ENCODE measurements around the gene WRAP73.
A peak's percentile ranks its signal among the peaks of the same experiment; 100 is the strongest.

Gene WRAP73

GRCh38 chr1:3679799-3680453 is 30.0 kb upstream of the WRAP73 start:
- DNase-seq (ENCODE audit: low read depth in 1 of 2, low spot score in 1 of 2) = no peak
- no peak for TF ChIP-seq JUND (IDR thresholded peaks at IDR 0.05; ENCODE audit: low read depth)
- in situ Hi-C loops (cut with HindIII; ENCODE audit: low pct_unique_long_range_greater_than_20kb, low sequenced_read_pairs) = no loop called here

GRCh38 chr1:3679098-3679555 is 29.2 kb upstream of the WRAP73 start:
- TF ChIP-seq JUND (IDR thresholded peaks at IDR 0.05; ENCODE audit: low read depth) = no peak
- no peak for DNase-seq (ENCODE audit: low read depth in 1 of 2, low spot score in 1 of 2)
- in situ Hi-C loops (cut with HindIII; ENCODE audit: low pct_unique_long_range_greater_than_20kb, low sequenced_read_pairs) = no loop called here

GRCh38 chr1:3678361-3679097 is 28.6 kb upstream of the WRAP73 start:
- in situ Hi-C loops (cut with HindIII; ENCODE audit: low pct_unique_long_range_greater_than_20kb, low sequenced_read_pairs) = no loop called here
- DNase-seq (ENCODE audit: low read depth in 1 of 2, low spot score in 1 of 2) = no peak
- no peak for TF ChIP-seq JUND (IDR thresholded peaks at IDR 0.05; ENCODE audit: low read depth)

- TF ChIP-seq JUND (IDR thresholded peaks at IDR 0.05; ENCODE audit: low read depth) = no peak
- DNase-seq (ENCODE audit: low read depth in 1 of 2, low spot score in 1 of 2) = no peak
- in situ Hi-C loops (cut with HindIII; ENCODE audit: low pct_unique_long_range_greater_than_20kb, low sequenced_read_pairs) = no loop called here
These were observed 27.6 kb upstream of the WRAP73 start for GRCh38 chr1:3677484-3677883.

- in situ Hi-C loops (cut with HindIII; ENCODE audit: low pct_unique_long_range_greater_than_20kb, low sequenced_read_pairs) = no loop called here
- TF ChIP-seq JUND (IDR thresholded peaks at IDR 0.05; ENCODE audit: low read depth) = no peak
- no peak for DNase-seq (ENCODE audit: low read depth in 1 of 2, low spot score in 1 of 2)
These were observed 26.9 kb upstream of the WRAP73 start for GRCh38 chr1:3676581-3677470.

- in situ Hi-C loops (cut with HindIII; ENCODE audit: low pct_unique_long_range_greater_than_20kb, low sequenced_read_pairs) = no loop called here
- no peak for TF ChIP-seq JUND (IDR thresholded peaks at IDR 0.05; ENCODE audit: low read depth)
- no peak for DNase-seq (ENCODE audit: low read depth in 1 of 2, low spot score in 1 of 2)
These were observed 25.5 kb upstream of the WRAP73 start for GRCh38 chr1:3675436-3675835.

- in situ Hi-C loops (cut with HindIII; ENCODE audit: low pct_unique_long_range_greater_than_20kb, low sequenced_read_pairs) = no loop called here
- TF ChIP-seq JUND (IDR thresholded peaks at IDR 0.05; ENCODE audit: low read depth) = no peak
- DNase-seq (ENCODE audit: low read depth in 1 of 2, low spot score in 1 of 2) = peak in 1 of 2 experiments; percentile 49
These were observed 24.5 kb upstream of the WRAP73 start for GRCh38 chr1:3674100-3675094.

- in situ Hi-C loops (cut with HindIII; ENCODE audit: low pct_unique_long_range_greater_than_20kb, low sequenced_read_pairs) = no loop called here
- DNase-seq (ENCODE audit: low read depth in 1 of 2, low spot score in 1 of 2) = no peak
- no peak for TF ChIP-seq JUND (IDR thresholded peaks at IDR 0.05; ENCODE audit: low read depth)
These were observed 23.6 kb upstream of the WRAP73 start for GRCh38 chr1:3673381-3674099.

- TF ChIP-seq JUND (IDR thresholded peaks at IDR 0.05; ENCODE audit: low read depth) = no peak
- in situ Hi-C loops (cut with HindIII; ENCODE audit: low pct_unique_long_range_greater_than_20kb, low sequenced_read_pairs) = no loop called here
- DNase-seq (ENCODE audit: low read depth in 1 of 2, low spot score in 1 of 2) = no peak
These were observed 23.1 kb upstream of the WRAP73 start for GRCh38 chr1:3672971-3673361.

- in situ Hi-C loops (cut with HindIII; ENCODE audit: low pct_unique_long_range_greater_than_20kb, low sequenced_read_pairs) = no loop called here
- no peak for TF ChIP-seq JUND (IDR thresholded peaks at IDR 0.05; ENCODE audit: low read depth)
- no peak for DNase-seq (ENCODE audit: low read depth in 1 of 2, low spot score in 1 of 2)
These were observed 22.5 kb upstream of the WRAP73 start for GRCh38 chr1:3672231-3672970.

Data from T47D (cell line).